HG03280 (cell line): ENCODE measurements around the gene ADAMTS12.
A peak's percentile ranks its signal among the peaks of the same experiment; 100 is the strongest.

Experiments
- ATAC-seq: cut with Tn5 transposase; IDR thresholded peaks from one replicate; pipeline ENCODE4 v1.9.1; 2021; ENCODE audit warnings: mild to moderate bottlenecking, moderate library complexity; ENCODE audit not compliant: unreplicated experiment

Gene ADAMTS12, protein sequence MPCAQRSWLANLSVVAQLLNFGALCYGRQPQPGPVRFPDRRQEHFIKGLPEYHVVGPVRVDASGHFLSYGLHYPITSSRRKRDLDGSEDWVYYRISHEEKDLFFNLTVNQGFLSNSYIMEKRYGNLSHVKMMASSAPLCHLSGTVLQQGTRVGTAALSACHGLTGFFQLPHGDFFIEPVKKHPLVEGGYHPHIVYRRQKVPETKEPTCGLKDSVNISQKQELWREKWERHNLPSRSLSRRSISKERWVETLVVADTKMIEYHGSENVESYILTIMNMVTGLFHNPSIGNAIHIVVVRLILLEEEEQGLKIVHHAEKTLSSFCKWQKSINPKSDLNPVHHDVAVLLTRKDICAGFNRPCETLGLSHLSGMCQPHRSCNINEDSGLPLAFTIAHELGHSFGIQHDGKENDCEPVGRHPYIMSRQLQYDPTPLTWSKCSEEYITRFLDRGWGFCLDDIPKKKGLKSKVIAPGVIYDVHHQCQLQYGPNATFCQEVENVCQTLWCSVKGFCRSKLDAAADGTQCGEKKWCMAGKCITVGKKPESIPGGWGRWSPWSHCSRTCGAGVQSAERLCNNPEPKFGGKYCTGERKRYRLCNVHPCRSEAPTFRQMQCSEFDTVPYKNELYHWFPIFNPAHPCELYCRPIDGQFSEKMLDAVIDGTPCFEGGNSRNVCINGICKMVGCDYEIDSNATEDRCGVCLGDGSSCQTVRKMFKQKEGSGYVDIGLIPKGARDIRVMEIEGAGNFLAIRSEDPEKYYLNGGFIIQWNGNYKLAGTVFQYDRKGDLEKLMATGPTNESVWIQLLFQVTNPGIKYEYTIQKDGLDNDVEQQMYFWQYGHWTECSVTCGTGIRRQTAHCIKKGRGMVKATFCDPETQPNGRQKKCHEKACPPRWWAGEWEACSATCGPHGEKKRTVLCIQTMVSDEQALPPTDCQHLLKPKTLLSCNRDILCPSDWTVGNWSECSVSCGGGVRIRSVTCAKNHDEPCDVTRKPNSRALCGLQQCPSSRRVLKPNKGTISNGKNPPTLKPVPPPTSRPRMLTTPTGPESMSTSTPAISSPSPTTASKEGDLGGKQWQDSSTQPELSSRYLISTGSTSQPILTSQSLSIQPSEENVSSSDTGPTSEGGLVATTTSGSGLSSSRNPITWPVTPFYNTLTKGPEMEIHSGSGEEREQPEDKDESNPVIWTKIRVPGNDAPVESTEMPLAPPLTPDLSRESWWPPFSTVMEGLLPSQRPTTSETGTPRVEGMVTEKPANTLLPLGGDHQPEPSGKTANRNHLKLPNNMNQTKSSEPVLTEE (N-terminal part only)

GRCh38 chr5:33891788-33892619 lies at the start of gene ADAMTS12:
Gene ADAMTS12, minus strand, starts transcription at chr5:33891990. Its CDS starts 134 bp downstream, at chr5:33891856.
- no peak for ATAC-seq

DNA sequence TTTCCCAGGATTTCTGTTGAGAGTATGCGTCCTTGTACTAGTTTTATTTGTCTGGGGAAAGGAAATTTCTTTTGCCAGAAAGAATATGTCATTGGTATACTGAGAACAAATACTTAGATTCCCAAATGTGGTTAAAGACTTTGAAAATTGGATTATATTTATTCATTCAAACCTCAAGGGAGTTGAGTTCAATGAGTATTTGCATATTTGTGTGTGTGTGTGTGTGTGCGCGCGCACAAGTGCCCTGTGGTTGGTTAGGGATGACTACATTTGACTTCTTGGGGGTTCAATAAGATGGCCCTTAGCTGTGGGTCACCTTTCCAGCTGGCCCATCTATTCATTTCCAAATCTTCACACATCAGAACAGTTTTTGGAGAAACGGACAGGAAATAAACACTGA lies 49.3 kb upstream of the ADAMTS12 start:
- ATAC-seq, result no peak

GRCh38 chr5:33939556-33940262 lies 47.9 kb upstream of the ADAMTS12 start:
- no peak for ATAC-seq

DNA sequence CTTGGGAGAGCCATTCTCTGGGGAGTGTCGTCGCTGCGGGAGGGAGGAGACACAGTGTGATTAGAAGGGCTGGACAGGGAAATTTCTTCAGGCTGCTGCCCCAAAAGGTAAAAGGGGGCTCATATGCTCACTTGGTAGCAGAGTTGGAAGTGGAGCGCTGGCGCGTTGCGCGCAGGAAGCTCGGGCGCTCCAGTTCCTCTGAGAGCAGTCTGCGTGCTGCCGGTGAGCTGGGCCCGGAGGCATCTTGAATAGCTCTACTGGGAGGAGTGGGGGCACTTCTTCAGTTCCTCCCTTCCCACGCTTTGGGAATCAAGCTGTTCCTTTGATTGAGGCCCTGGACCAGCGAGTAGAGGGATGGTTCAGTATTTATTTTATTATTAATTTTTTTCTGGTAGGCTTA lies 47.1 kb upstream of the ADAMTS12 start:
- no peak for ATAC-seq

GRCh38 chr5:33938507-33938796 lies 46.7 kb upstream of the ADAMTS12 start:
- ATAC-seq, result no peak

DNA sequence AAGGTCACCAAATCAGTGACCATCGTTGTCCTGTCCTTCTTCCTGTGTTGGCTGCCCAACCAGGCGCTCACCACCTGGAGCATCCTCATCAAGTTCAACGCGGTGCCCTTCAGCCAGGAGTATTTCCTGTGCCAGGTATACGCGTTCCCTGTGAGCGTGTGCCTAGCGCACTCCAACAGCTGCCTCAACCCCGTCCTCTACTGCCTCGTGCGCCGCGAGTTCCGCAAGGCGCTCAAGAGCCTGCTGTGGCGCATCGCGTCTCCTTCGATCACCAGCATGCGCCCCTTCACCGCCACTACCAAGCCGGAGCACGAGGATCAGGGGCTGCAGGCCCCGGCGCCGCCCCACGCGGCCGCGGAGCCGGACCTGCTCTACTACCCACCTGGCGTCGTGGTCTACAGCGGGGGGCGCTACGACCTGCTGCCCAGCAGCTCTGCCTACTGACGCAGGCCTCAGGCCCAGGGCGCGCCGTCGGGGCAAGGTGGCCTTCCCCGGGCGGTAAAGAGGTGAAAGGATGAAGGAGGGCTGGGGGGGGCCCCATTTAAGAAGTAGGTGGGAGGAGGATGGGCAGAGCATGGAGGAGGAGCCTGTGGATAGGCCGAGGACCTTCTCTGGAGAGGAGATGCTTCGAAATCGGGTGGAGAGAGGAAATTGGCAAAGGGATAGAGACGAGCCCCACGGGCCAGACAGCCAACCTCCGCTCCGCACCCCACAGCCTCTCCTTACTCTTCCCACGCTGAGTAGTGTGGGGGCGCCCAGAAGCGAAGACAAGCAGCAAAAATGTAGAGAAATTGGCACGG lies 46.1 kb upstream of the ADAMTS12 start:
- no peak for ATAC-seq

DNA sequence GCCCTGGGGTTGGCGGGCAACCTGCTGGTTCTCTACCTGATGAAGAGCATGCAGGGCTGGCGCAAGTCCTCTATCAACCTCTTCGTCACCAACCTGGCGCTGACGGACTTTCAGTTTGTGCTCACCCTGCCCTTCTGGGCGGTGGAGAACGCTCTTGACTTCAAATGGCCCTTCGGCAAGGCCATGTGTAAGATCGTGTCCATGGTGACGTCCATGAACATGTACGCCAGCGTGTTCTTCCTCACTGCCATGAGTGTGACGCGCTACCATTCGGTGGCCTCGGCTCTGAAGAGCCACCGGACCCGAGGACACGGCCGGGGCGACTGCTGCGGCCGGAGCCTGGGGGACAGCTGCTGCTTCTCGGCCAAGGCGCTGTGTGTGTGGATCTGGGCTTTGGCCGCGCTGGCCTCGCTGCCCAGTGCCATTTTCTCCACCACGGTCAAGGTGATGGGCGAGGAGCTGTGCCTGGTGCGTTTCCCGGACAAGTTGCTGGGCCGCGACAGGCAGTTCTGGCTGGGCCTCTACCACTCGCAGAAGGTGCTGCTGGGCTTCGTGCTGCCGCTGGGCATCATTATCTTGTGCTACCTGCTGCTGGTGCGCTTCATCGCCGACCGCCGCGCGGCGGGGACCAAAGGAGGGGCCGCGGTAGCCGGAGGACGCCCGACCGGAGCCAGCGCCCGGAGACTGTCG lies 45.4 kb upstream of the ADAMTS12 start:
- ATAC-seq, result no peak

GRCh38 chr5:33936381-33937016 lies 44.7 kb upstream of the ADAMTS12 start, which contains the start of gene RXFP3:
Gene RXFP3, plus strand, starts transcription at chr5:33936386. Its CDS starts 355 bp downstream, at chr5:33936741.
- ATAC-seq, result no peak

- no peak for ATAC-seq
Measured at GRCh38 chr5:33936004-33936380, 44.2 kb upstream of the ADAMTS12 start.

- peak; percentile 26 for ATAC-seq
Measured at GRCh38 chr5:33934176-33934575, 42.4 kb upstream of the ADAMTS12 start.

GRCh38 chr5:33933723-33934169 lies 42.0 kb upstream of the ADAMTS12 start:
- ATAC-seq, result peak; percentile 84

- ATAC-seq, result no peak
Measured at GRCh38 chr5:33931136-33931535, 39.3 kb upstream of the ADAMTS12 start.

DNA sequence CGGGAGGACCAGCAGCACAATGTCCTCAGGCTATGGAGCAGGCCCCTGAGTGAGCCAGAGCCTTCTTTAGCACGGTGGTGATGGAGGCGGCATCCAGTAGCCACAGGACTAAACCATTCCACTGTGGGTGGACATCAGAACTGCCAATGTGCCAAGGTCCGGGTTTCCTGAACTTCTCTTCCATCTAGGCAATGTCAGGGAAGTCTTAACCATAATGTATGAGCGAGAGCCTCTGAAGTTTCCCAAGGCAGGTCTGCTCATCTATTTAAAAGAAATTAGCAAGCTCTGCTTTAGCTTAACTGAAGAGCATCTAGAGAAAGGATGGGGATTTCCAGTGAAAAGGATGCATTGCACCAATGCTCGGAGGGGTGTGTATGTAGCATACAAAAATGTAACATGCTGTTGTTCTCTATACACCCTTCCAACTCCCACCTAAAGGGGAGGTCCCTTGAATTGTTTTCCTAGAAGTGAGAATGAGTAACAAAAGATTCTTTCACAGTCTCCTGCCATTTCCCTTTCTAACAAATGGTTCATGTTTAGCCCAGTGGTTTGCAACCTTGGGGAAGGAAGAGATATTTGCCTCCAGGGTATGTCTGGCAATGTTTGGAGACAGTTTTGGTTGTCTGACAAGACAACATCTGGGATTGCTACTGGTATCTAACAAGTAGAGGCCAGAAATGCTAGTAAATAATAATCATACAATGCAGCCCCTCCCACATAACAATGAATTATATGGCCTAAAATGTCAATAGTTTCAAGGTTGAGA lies 38.3 kb upstream of the ADAMTS12 start:
- ATAC-seq, result no peak

DNA sequence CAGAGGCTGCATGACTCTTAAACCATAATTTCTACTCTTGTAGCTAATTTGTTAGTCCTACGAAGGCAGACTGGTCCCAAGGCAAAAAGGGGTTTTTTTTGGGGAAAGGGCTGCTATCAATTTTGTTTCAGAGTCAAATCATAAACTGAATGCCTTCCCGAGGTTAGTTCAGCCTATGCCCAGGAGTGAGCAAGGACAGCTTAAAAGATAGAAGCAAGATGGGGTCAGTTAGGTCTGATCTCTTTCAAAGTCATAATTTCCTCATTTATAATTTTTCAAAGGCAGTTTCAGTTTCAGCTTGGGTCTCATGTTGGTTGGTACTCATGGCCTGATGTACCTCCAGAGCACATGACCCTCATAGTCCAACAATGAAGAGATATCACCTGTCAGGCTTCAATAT lies 36.5 kb upstream of the ADAMTS12 start:
- ATAC-seq, result no peak

DNA sequence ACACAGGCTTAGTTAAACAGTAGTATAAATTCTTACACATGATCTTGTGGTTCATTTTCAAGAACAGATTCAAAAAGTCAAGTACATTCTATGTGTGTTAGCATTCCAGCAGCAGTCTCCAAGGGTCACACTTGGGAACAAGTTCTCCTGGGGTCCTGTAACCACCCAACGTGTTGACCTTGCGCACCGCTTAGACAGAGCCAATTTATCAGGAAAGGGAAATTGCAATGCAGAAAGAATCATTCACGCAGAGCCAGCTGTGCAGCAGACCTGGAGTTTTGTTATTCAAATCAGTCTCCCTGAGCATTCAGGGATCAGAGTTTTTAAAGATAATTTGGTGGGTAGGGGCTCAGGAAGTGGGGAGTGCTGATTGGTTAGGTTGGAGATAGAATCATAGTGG lies 35.9 kb upstream of the ADAMTS12 start:
- no peak for ATAC-seq

DNA sequence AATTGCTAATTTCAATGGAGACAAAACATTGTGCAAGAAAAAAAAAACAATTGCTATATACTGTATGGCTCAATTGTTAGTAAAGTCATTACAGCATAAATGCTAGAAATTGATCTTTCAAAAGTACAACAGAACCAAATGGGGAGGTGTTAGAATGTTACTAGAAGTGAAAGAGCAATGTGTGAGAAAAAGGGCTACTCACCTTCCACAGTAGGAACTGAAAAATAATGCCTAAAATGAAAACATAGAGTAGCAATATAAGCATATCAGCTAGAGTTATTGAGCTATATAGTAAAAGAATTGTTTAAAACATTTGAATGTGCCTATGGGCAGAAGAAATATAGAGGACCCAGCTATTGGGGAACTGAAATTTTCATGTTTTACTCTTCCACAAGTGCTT lies 33.5 kb upstream of the ADAMTS12 start:
- no peak for ATAC-seq

GRCh38 chr5:33921002-33921401 lies 29.2 kb upstream of the ADAMTS12 start:
- no peak for ATAC-seq
